Measurements from ENCODE around the gene C2orf68. TPM values are rescaled to one million over a fixed set of nuclear protein-coding genes. Genes with fewer than 3 reads are reported as not detected.
"Not testable (repeated sequence)": the region's sequence is repeated elsewhere in the genome, so short reads cannot be mapped to it uniquely, and the experiment has no call there.

The C2orf68 gene
- total and polyA plus RNA-seq, 2 donors (not counting 1 experiment from before 2014, with no cell fraction given), result 15.4 to 26.1 TPM

DNA sequence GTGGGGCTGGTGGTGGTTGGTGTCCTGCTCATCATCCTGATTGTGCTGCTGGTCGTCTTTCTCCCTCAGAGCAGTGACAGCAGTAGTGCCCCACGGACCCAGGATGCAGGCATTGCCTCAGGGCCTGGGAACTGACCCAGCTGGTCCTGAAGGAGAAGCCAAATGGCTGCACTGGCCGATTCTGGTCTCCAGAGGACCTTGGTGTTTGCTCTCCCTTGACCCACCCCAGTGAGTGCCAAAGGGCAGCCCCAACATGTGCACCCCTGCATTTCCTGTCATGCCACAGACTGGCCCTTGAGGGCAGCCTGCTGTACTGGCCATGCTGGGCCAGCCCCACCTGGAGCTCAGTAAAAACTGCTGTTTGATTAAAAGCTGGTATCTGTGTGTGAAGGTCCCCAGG is 18.8 kb downstream of the C2orf68 start:
- no peaks in the 10 kb centered on the region for H4K20me1 ChIP-seq (ENCODE audit: control insufficient read depth, extremely low read depth, insufficient read depth, low read length)
- no peak for DNase-seq (ENCODE audit: low read depth in 2 of 2)
- no peaks in the 10 kb centered on the region for H3K9me3 ChIP-seq (ENCODE audit: control insufficient read depth, insufficient read depth, low read depth, low read length)
- no peak overlapping the region for H3K4me3 ChIP-seq (replicated peaks in 1 of 4; ENCODE audit: control extremely low read depth in 1 of 4, insufficient read depth in 1 of 4, low read depth in 3 of 4, low read length in 4 of 4)
- H3K27ac ChIP-seq (ENCODE audit: insufficient read depth, low read length), result no peak overlapping the region
- TF ChIP-seq CTCF (conservative IDR thresholded peaks at IDR 0.05 in 1 of 2, IDR thresholded peaks at IDR 0.05 in 1 of 2; ENCODE audit: low read depth in 1 of 2, low read length in 2 of 2) (no peak), EZH2 (IDR thresholded peaks at IDR 0.05; ENCODE audit: low read length, missing control alignments) (no peak)
- no peak overlapping the region for H3K9ac ChIP-seq (ENCODE audit: insufficient read depth, low read length)
- peaks cover 28% of the 10 kb centered on the region for H3K79me2 ChIP-seq (ENCODE audit: control insufficient read depth, insufficient read depth, low read length)
- H3K36me3 ChIP-seq (ENCODE audit: control insufficient read depth, insufficient read depth, low read length), result peaks cover 9% of the 10 kb centered on the region
- no peak overlapping the region for H2AFZ ChIP-seq (ENCODE audit: low read length)
- no peaks in the 10 kb centered on the region for H3K27me3 ChIP-seq (ENCODE audit: control insufficient read depth, insufficient read depth, low read length)
- H3K4me2 ChIP-seq (ENCODE audit: extremely low read depth, insufficient read depth, low read length), result no peak overlapping the region
- H3K4me1 ChIP-seq (ENCODE audit: control insufficient read depth, extremely low read depth, insufficient read depth, low read length), result peaks cover 36% of the 10 kb centered on the region

- not testable (repeated sequence) for H3K4me2 ChIP-seq (ENCODE audit: extremely low read depth, insufficient read depth, low read length); H3K9me3 ChIP-seq (ENCODE audit: control insufficient read depth, insufficient read depth, low read depth, low read length); H4K20me1 ChIP-seq (ENCODE audit: control insufficient read depth, extremely low read depth, insufficient read depth, low read length); DNase-seq (ENCODE audit: low read depth in 2 of 2); H2AFZ ChIP-seq (ENCODE audit: low read length); H3K27ac ChIP-seq (ENCODE audit: insufficient read depth, low read length); H3K9ac ChIP-seq (ENCODE audit: insufficient read depth, low read length); H3K4me3 ChIP-seq (replicated peaks in 1 of 4; ENCODE audit: control extremely low read depth in 1 of 4, insufficient read depth in 1 of 4, low read depth in 3 of 4, low read length in 4 of 4); H3K36me3 ChIP-seq (ENCODE audit: control insufficient read depth, insufficient read depth, low read length); H3K27me3 ChIP-seq (ENCODE audit: control insufficient read depth, insufficient read depth, low read length)
- Histone ChIP-seq H3K79me2 (ENCODE audit: control insufficient read depth, insufficient read depth, low read length) (peaks cover 25% of the 10 kb centered on the region), H3K4me1 (ENCODE audit: control insufficient read depth, extremely low read depth, insufficient read depth, low read length) (peaks cover 42% of the 10 kb centered on the region)
These were observed 19.6 kb downstream of the C2orf68 start for GRCh38 chr2:85592299-85592698.

GRCh38 chr2:85591563-85591962 is 20.3 kb downstream of the C2orf68 start:
- DNase-seq (ENCODE audit: low read depth in 2 of 2), result no peak
- no peak overlapping the region for H3K4me3 ChIP-seq (replicated peaks in 1 of 4; ENCODE audit: control extremely low read depth in 1 of 4, insufficient read depth in 1 of 4, low read depth in 3 of 4, low read length in 4 of 4)
- H4K20me1 ChIP-seq (ENCODE audit: control insufficient read depth, extremely low read depth, insufficient read depth, low read length), result no peaks in the 10 kb centered on the region
- peaks cover 40% of the 10 kb centered on the region for H3K4me1 ChIP-seq (ENCODE audit: control insufficient read depth, extremely low read depth, insufficient read depth, low read length)
- H3K27ac ChIP-seq (ENCODE audit: insufficient read depth, low read length), result peak overlapping the region; percentile 78
- peaks cover 1% of the 10 kb centered on the region for H3K36me3 ChIP-seq (ENCODE audit: control insufficient read depth, insufficient read depth, low read length)
- peaks cover 18% of the 10 kb centered on the region for H3K79me2 ChIP-seq (ENCODE audit: control insufficient read depth, insufficient read depth, low read length)
- no peak overlapping the region for H3K4me2 ChIP-seq (ENCODE audit: extremely low read depth, insufficient read depth, low read length)
- H3K9ac ChIP-seq (ENCODE audit: insufficient read depth, low read length), result no peak overlapping the region
- no peaks in the 10 kb centered on the region for H3K27me3 ChIP-seq (ENCODE audit: control insufficient read depth, insufficient read depth, low read length)
- TF ChIP-seq CTCF (conservative IDR thresholded peaks at IDR 0.05 in 1 of 2, IDR thresholded peaks at IDR 0.05 in 1 of 2; ENCODE audit: low read depth in 1 of 2, low read length in 2 of 2), result no peak
- TF ChIP-seq EZH2 (IDR thresholded peaks at IDR 0.05; ENCODE audit: low read length, missing control alignments), result no peak
- H3K9me3 ChIP-seq (ENCODE audit: control insufficient read depth, insufficient read depth, low read depth, low read length), result no peaks in the 10 kb centered on the region
- no peak overlapping the region for H2AFZ ChIP-seq (ENCODE audit: low read length)
